NCI-H524 (cell line): ENCODE results near the gene SRC.

Experiments used
- DNase-seq, 2 experiments: peaks; one replicate each; lab custom pipeline; 2025; lab: John Stamatoyannopoulos, UW

The SRC gene

DNA sequence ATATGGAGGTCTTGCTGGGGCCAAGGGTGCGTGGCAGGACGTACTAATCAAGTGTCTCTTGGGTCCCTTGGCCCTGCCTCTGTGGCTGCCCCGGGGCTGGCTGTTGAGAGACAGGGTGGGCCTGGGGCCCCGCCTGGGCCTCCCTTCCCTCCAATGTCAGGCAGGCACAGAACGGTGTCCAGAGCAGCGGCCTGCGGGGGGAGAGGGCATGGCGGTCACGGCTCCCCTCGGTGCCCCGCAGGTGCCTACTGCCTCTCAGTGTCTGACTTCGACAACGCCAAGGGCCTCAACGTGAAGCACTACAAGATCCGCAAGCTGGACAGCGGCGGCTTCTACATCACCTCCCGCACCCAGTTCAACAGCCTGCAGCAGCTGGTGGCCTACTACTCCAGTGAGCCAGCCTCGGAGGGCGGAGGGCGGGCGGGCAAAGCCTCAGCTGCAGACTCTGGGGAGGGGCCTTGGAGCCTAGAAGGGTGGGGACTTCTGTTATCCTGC, 50.0 kb downstream of the SRC start:
- DNase-seq: peak; percentile 96 to 98

DNA sequence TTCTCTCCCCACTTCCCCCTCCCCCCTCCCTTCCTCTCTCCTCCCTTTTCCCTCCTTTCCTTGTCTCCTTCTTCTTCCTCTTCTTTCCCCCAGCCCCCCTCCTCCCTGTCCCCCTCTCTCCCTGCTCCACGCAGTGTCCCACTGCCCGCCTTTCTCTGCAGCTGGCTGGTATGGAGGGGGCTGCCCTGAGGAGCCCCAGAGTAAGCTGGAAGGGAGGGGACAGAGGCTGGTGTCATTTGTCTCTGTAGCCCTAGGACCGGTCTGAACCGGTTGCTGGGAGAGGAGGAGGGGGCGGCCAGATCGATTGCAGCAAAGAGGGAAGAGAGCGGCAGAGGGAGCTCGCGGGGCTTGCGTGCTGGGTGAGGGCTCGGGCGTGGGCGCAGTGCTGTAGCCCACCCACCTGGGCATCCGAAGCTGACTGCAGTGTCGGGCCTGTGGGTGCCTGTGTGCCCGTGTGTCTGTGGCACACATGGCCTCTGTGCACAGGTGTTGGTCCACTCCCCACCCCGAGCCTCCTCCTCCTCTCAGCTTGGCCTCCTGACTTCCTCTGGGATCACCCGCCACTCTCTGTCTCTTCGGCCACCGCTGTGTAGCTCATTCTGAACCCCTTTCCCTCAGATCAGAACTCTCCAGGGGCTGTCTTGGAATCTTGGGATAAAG, 50.6 kb downstream of the SRC start:
- peak; percentile 95 to 98 for DNase-seq

- peak; percentile 53 to 77 for DNase-seq
Measured at GRCh38 chr20:37397076-37397953, 51.4 kb downstream of the SRC start.

- no peak for DNase-seq
Measured at GRCh38 chr20:37397954-37398749, 52.2 kb downstream of the SRC start.

GRCh38 chr20:37398750-37399621, 53.0 kb downstream of the SRC start:
- DNase-seq: no peak

DNA sequence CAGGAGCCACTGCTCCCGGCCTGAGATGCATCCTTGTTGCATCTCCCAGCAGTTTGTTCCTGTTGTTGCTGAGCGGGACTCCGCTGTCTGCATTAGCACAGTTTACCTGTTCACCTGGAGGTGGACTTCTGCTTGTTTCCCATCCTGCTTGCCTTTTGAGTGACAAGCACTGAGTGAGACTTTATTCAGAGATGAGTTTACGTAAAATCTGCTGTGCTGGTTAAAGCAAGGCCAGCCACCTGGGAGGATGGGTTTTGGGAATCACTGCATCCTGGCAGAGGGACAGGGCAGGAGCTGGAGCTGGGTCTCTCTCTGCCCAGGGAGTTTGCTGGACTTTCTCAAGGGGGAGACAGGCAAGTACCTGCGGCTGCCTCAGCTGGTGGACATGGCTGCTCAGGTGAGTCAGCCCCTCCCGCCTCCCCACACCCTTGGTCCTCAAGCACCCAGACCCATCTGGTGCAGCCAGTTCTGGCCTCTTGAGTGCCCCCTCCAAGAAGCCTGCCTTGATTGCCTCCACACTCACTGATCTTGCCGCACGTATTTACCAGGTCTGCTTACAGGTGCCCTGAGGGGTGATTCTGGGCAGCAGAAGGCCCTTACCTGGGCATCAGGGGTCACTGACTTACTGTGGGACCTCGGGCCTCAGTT, 55.5 kb downstream of the SRC start:
- DNase-seq: no peak

GRCh38 chr20:37401930-37402675, 56.2 kb downstream of the SRC start:
- DNase-seq: no peak

GRCh38 chr20:37403107-37404033, 57.4 kb downstream of the SRC start:
- no peak for DNase-seq

DNA sequence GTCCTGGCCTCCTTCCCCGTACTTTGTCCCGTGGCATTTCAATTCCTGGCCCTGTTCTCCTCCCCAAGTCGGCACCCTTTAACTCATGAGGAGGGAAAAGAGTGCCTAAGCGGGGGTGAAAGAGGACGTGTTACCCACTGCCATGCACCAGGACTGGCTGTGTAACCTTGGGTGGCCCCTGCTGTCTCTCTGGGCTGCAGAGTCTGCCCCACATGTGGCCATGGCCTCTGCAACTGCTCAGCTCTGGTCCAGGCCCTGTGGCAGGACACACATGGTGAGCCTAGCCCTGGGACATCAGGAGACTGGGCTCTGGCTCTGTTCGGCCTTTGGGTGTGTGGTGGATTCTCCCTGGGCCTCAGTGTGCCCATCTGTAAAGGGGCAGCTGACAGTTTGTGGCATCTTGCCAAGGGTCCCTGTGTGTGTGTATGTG, 58.5 kb downstream of the SRC start:
- no peak for DNase-seq

DNA sequence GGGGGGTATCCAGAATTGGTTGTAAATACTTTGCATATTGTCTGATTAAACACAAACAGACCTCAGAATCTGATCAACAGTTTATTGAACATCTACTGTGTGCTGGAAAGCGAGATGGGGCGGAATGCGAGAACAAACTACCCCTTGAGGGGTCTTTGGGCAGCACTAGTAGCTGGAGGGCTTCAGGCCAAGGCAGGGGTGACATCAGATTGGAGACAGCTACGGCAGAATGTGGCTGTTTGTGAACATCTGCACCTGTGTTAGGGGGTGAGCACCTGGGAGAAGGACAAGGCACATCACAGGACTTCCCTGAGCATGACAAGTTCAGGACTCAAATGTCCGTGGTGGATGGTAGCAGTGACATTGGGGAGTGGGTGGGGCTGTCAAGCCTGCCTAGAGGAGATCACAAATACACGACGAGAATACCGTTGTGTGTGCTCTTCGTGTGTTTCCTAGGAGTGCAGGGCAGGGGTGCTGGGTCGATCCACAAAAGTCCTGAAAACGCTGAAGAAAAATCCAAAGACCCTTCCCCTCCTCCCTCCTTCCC, 59.5 kb downstream of the SRC start:
- no peak for DNase-seq

GRCh38 chr20:37406010-37406998, 60.4 kb downstream of the SRC start:
- peak in 1 of 2 experiments; percentile 50 for DNase-seq

DNA sequence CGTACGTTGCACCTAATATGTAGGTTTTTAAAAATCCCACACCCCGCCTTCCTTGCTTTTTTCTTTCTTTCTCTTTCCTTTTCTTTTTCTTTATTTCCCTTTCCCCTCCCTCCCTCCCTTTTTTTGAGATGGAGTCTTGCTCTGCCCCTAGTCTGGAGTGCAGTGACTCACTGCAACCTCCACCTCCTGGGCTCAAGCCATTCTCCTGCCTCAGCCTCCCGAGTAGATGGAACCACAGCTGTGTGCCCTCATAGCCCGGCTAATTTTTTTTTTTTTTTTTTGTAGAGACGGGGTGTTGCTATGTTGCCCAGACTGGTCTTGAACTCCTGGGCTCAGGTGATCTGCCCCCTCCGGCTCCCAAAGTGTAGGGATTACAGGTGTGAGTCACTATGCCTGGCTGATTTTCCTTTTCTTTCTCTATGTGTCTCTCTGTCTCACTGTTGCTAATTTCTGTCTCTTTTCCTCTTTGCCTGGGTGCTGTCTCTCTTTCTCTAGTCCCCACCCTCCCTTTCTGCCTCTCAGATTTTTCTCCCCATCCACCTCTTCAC, 61.2 kb downstream of the SRC start:
- no peak for DNase-seq

DNA sequence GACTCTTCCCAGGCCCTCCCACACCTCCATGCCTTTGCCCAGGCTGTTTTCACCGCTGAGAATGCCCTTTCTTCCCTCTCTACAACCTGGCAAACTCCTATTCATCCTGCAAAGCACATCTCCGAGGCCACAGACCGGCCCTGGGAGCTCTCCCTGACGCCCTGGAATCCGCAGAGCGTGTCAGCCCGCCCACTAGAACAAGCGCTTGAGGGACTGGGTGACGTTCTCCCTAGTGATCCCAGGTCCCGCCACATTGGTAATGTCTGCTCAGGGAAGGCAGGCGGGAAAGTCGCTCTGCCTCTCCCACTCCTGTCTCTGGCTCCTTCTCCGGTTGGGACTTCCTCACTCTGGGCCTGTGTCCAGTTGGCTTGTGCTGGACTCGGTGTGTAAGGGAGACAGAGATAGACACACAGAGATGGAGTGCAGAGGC, 61.6 kb downstream of the SRC start:
- no peak for DNase-seq

GRCh38 chr20:37408302-37409193, 62.6 kb downstream of the SRC start:
- DNase-seq: peak; percentile 85 to 86

- no peak for DNase-seq
Measured at GRCh38 chr20:37411408-37412219, 65.7 kb downstream of the SRC start.
